Measurements from ENCODE around the gene GNL3.
"Not testable (repeated sequence)": the region's sequence is repeated elsewhere in the genome, so short reads cannot be mapped to it uniquely, and the experiment has no call there.

Gene GNL3

GRCh38 chr3:52685709-52686691 is at the start of gene GNL3, which contains the start of gene PBRM1:
Gene GNL3, plus strand, starts transcription at chr3:52686032. Its CDS starts 61 bp downstream, at chr3:52686093.
Gene PBRM1, minus strand, starts transcription at chr3:52685913.
- peak; percentile 97 for DNase-seq

- DNase-seq: no peak
Measured at GRCh38 chr3:52636673-52637072, 49.2 kb upstream of the GNL3 start.

- no peak for DNase-seq
Measured at GRCh38 chr3:52645549-52645948, 40.3 kb upstream of the GNL3 start.

GRCh38 chr3:52649461-52650210 is 36.2 kb upstream of the GNL3 start:
- no peak for DNase-seq

- DNase-seq: peak; percentile 71
Measured at GRCh38 chr3:52650439-52650838, 35.4 kb upstream of the GNL3 start.

GRCh38 chr3:52651592-52651991 is 34.2 kb upstream of the GNL3 start:
- no peak for DNase-seq

GRCh38 chr3:52655895-52656294 is 29.9 kb upstream of the GNL3 start:
- DNase-seq: no peak

- no peak for DNase-seq
Measured at GRCh38 chr3:52660046-52660445, 25.8 kb upstream of the GNL3 start.

GRCh38 chr3:52663098-52663497 is 22.7 kb upstream of the GNL3 start:
- no peak for DNase-seq

GRCh38 chr3:52670621-52671521 is 15.0 kb upstream of the GNL3 start:
- DNase-seq: peak; percentile 95

- no peak for DNase-seq
Measured at GRCh38 chr3:52671676-52672075, 14.2 kb upstream of the GNL3 start.

- not testable (repeated sequence) for DNase-seq
Measured at GRCh38 chr3:52676201-52676600, 9.6 kb upstream of the GNL3 start.

GRCh38 chr3:52678265-52679198 is 7.3 kb upstream of the GNL3 start:
- DNase-seq: peak; percentile 62

GRCh38 chr3:52679199-52679538 is 6.7 kb upstream of the GNL3 start:
- peak; percentile 62 for DNase-seq

- peak; percentile 70 for DNase-seq
Measured at GRCh38 chr3:52679811-52680210, 6.0 kb upstream of the GNL3 start.

GRCh38 chr3:52681596-52681995 is 4.2 kb upstream of the GNL3 start:
- no peak for DNase-seq

GRCh38 chr3:52682016-52682415 is 3.8 kb upstream of the GNL3 start:
- peak; percentile 93 for DNase-seq

GRCh38 chr3:52683611-52684010 is 2.2 kb upstream of the GNL3 start:
- peak; percentile 38 for DNase-seq

- DNase-seq: peak; percentile 45
Measured at GRCh38 chr3:52684184-52684583, 1.6 kb upstream of the GNL3 start.

- peak; percentile 91 for DNase-seq
Measured at GRCh38 chr3:52685285-52685708, 535 bp upstream of the GNL3 start.

- no peak for DNase-seq
Measured at GRCh38 chr3:52688266-52688665, 2.4 kb downstream of the GNL3 start.

GRCh38 chr3:52689151-52689550 is 3.3 kb downstream of the GNL3 start:
- DNase-seq: no peak

Data from OCI-M1 (cell line).